GM19468 (cell line): Measurements from ENCODE around the gene TCFL5.

ENCODE experiments used
- ATAC-seq: cut with Tn5 transposase; IDR thresholded peaks from one replicate; pipeline ENCODE4 v1.9.1; 2021; ENCODE audit warnings: mild to moderate bottlenecking, moderate library complexity, moderate number of reproducible peaks; ENCODE audit not compliant: unreplicated experiment; ENCODE audit errors: extremely low read depth

The TCFL5 gene

GRCh38 chr20:62897666-62898065 lies 36.0 kb upstream of the TCFL5 start:
- ATAC-seq, result no peak

DNA sequence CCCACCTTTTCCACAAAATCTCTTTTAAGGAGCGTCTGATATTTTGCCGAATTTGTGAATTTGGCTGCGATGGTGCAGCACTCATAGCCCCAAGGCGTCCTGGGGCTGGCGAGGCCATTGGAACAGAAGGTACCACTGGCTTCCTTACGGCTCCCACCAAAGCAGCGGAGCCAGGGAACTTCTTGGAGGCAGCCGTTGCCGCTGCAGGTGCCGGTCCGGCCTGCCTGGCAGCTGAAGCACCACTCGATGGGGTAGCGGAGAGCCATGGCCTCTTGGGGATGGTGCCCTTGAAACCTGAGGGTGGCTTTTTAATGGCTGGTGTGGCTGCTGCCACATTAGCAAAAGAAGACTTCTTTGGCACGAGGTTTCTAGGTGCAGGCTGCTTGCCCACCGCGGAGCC lies 34.9 kb upstream of the TCFL5 start:
- no peak for ATAC-seq

- ATAC-seq, result no peak
Measured at GRCh38 chr20:62895539-62895938, 33.9 kb upstream of the TCFL5 start.

DNA sequence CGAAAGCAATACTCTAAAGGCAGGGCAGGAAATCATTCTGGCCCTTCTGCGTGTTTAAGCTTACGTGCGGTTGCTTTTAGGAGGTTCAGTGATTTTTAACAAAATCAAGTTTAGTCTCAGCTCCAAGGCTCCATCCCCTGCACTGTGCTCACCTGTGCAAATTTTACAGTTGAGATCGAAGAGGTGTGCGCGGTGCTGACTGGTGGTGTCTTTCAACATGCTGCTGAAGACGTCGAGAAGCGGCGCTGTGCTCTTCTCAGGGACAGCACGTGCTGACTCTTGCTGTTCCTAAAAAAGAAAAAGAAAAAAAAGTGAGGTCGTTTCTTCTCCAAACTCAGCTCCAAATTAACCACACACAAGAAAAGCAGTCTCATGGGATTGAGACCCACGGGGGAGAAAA lies 32.6 kb upstream of the TCFL5 start:
- ATAC-seq, result no peak

- no peak for ATAC-seq
Measured at GRCh38 chr20:62893700-62894099, 32.1 kb upstream of the TCFL5 start.

- ATAC-seq, result no peak
Measured at GRCh38 chr20:62892348-62893304, 31.0 kb upstream of the TCFL5 start.

GRCh38 chr20:62891111-62891510 lies 29.5 kb upstream of the TCFL5 start:
- no peak for ATAC-seq

DNA sequence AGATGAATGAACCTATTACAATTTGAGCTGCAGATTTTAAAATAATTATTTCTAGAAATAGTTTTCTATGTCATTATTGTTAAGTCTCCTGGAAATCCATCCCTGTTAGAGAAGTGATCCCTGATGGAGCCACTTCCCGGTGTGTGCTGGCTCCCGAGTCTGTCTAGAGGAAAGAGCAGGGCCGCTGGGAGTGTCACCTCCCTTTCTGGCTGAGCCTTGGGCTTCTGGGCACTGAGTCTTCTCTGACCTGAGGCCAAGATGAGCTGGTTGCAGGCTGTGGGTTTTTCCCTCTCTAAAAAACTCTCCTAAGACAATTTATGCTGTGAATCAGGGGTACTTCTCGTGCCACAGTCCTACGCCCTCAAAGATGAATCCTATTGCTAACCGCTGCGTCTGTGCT lies 28.8 kb upstream of the TCFL5 start:
- ATAC-seq, result no peak

GRCh38 chr20:62889871-62890270 lies 28.2 kb upstream of the TCFL5 start:
- no peak for ATAC-seq

DNA sequence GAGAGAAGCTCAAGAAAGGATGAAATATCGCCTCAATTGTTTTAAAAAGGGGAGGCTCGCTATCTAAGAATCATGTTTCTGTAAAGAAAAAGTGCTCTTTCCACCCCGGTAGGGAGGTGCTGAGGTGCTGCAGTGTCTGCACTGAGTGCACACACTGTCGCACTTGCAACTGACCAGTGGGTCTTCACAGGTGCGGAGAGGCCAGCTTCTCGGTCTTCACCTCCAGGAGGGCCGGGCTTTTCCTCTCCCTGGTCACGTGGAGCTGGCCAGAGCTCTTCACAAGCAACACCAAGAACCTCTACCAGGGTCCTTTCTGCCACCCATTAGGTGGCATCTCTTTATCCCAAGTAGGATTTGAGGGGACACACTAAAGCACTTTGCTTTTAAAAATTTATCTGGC lies 27.8 kb upstream of the TCFL5 start:
- no peak for ATAC-seq

- ATAC-seq, result no peak
Measured at GRCh38 chr20:62888910-62889309, 27.3 kb upstream of the TCFL5 start.

GRCh38 chr20:62888406-62888805 lies 26.8 kb upstream of the TCFL5 start:
- ATAC-seq, result no peak

- no peak for ATAC-seq
Measured at GRCh38 chr20:62887860-62888239, 26.2 kb upstream of the TCFL5 start.

DNA sequence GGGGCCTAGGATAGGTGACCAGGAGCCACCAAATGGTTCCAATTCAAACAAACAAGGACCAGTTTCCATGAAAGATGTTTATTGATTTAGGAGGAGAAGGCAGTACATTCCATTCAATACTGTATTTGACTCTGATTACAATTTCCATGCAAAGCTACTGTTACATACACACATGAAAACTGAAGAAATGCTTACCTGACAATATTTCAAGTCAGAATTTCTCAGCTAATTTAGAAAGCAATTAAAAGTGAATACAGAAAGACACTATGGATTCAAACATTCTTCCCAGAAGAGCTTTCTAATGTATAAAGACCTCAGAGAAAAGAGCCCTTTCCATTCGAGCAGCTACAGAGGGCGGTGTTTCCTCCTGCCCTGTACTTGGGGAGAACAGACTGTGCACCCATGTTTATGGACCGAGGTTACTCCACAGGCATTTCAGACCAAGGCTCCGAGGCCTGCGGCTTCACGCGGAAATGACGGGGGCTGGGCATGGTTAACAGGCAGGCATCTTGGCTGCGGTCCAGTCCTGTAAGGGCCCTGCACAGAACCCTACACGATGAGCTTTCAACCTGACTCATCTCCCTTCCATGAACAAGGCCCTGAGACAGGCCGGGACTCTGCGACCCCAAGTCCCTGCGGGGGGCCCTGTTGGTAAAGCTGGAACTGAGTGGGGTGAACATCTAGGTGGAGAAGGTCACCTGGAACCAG lies 25.7 kb upstream of the TCFL5 start:
- ATAC-seq, result no peak

DNA sequence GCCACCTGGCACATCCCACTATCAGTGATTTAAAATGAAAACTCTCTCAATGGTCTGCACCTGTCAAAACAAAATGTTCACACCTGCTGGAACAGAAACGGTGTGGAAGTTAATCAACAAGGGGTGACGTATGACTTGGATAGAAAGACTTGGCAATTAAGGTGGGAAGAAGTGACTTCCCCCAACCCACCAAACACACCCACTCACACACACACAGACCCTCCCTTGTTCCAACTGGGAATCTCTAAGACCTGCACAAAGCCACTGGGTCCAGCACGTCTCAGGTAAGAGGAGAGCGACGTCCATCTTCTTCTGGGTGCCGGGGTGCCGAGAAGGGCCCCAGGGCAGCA lies 25.1 kb upstream of the TCFL5 start:
- no peak for ATAC-seq

GRCh38 chr20:62885896-62886708 lies 24.5 kb upstream of the TCFL5 start:
- ATAC-seq, result no peak

- no peak for ATAC-seq
Measured at GRCh38 chr20:62885046-62885895, 23.6 kb upstream of the TCFL5 start.

GRCh38 chr20:62884556-62884955 lies 22.9 kb upstream of the TCFL5 start:
- no peak for ATAC-seq

DNA sequence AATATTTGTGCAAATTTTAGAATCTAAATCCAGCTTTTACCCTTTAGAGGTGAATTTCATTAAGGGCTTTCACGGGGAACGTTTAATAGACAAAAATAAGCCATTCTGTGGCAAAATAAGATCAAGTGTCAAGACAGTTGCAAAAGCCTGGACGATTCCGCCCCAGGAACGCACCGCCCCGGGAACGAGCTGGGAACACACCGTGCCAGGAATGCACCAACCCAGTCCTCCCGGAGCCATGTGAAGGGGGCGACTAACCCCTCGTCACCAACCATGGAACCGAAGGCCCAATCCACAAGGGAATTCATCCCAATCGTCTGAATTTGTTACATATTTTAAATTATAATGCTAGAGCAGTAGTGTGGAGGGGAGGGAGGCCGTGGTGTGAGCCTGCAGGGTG lies 20.8 kb upstream of the TCFL5 start:
- no peak for ATAC-seq
